MM.1S (cell line): ENCODE measurements around the gene SMC1B.

Source experiments
- DNase-seq: peaks from one replicate; pipeline ENCODE4 v3.0.0-alpha.2; 2015
- H2AFZ ChIP-seq: fragments of 300-600 bp; sonication (generic); 2 replicates; pipeline ENCODE4 v1.6.0; 2016; ENCODE audit warnings: antibody characterized with exemption, low read length
- H3F3A ChIP-seq: fragments of 300-600 bp; sonication (generic); 2 replicates; pipeline ENCODE4 v1.6.1; 2016; ENCODE audit warnings: mild to moderate bottlenecking, antibody characterized with exemption, low read length, moderate library complexity, mixed read lengths; ENCODE audit not compliant: insufficient read depth
- H3K27ac ChIP-seq: fragments of 300-600 bp; sonication (generic); 2 replicates; pipeline ENCODE4 v1.5.1; 2016; ENCODE audit warnings: mild to moderate bottlenecking, low read length
- H3K27me3 ChIP-seq: fragments of 300-600 bp; sonication (generic); replicated peaks from 2 replicates; pipeline ENCODE4 v1.6.0; 2016; ENCODE audit warnings: low read length; ENCODE audit not compliant: insufficient read depth
- H3K36me3 ChIP-seq: fragments of 300-600 bp; sonication (generic); replicated peaks from 2 replicates; pipeline ENCODE4 v1.6.1; 2016; ENCODE audit warnings: mild to moderate bottlenecking, low read length, mixed read lengths; ENCODE audit not compliant: insufficient read depth
- H3K4me1 ChIP-seq: fragments of 300-600 bp; sonication (generic); 2 replicates; pipeline ENCODE4 v1.6.1; 2016; ENCODE audit warnings: low read length, mixed read lengths
- H3K4me2 ChIP-seq: fragments of 300-600 bp; sonication (generic); 2 replicates; pipeline ENCODE4 v1.6.0; 2016; ENCODE audit warnings: low read depth, low read length
- H3K4me3 ChIP-seq: fragments of 300-600 bp; sonication (generic); 2 replicates; pipeline ENCODE4 v1.5.1; 2016; ENCODE audit warnings: low read length, mixed read lengths
- H3K79me2 ChIP-seq: fragments of 300-600 bp; sonication (generic); 2 replicates; pipeline ENCODE4 v1.6.1; 2016; ENCODE audit warnings: mixed run types, low read length, mixed read lengths
- H3K9ac ChIP-seq: fragments of 300-600 bp; sonication (generic); 2 replicates; pipeline ENCODE4 v1.6.1; 2016; ENCODE audit warnings: low read length, mixed read lengths
- H3K9me2 ChIP-seq: fragments of 300-600 bp; sonication (generic); replicated peaks from 2 replicates; pipeline ENCODE4 v1.6.1; 2016; ENCODE audit warnings: mild to moderate bottlenecking, low read length, mixed read lengths; ENCODE audit not compliant: insufficient read depth
- H3K9me3 ChIP-seq: fragments of 300-600 bp; sonication (generic); replicated peaks from 2 replicates; pipeline ENCODE4 v1.6.1; 2016; ENCODE audit warnings: mild to moderate bottlenecking, low read length, mixed read lengths; ENCODE audit not compliant: insufficient read depth
- H4K20me1 ChIP-seq: fragments of 300-600 bp; sonication (generic); 2 replicates; pipeline ENCODE4 v1.6.1; 2016; ENCODE audit warnings: mild to moderate bottlenecking, low read length, moderate library complexity, mixed read lengths; ENCODE audit not compliant: insufficient read depth
- CTCF ChIP-seq: fragments of 300-600 bp; sonication (generic); IDR thresholded peaks from 2 replicates; pipeline ENCODE4 v1.5.1; 2016; ENCODE audit warnings: antibody characterized with exemption, low read length, mixed read lengths
- EZH2 ChIP-seq: fragments of 300-600 bp; sonication (generic); optimal IDR thresholded peaks from 2 replicates; pipeline ENCODE3; 2017; ENCODE audit warnings: low read depth, mild to moderate bottlenecking, antibody characterized with exemption, low read length, mixed read lengths
- EZH2phosphoT487 ChIP-seq: fragments of 300-600 bp; sonication (generic); IDR thresholded peaks from 2 replicates; pipeline ENCODE4 v1.6.1; 2018; ENCODE audit warnings: antibody characterized with exemption, low read length

The SMC1B gene

GRCh38 chr22:45338795-45339194 lies 74.6 kb downstream of the SMC1B start:
- Histone ChIP-seq H3K4me2 (no peak overlapping the region), H3K27ac (no peak overlapping the region)

GRCh38 chr22:45337536-45337935 lies 75.9 kb downstream of the SMC1B start:
- H3K27ac ChIP-seq, result no peak overlapping the region
- H3K9me2 ChIP-seq, result no peaks in the 10 kb centered on the region
- H3K9ac ChIP-seq, result no peak overlapping the region
- no peaks in the 10 kb centered on the region for H3K27me3 ChIP-seq
- no peak overlapping the region for H3K4me3 ChIP-seq
- no peaks in the 10 kb centered on the region for H3F3A ChIP-seq
- H2AFZ ChIP-seq, result no peak overlapping the region
- no peak overlapping the region for H3K4me2 ChIP-seq
- H3K79me2 ChIP-seq, result no peaks in the 10 kb centered on the region
- H3K9me3 ChIP-seq, result no peaks in the 10 kb centered on the region
- no peak for DNase-seq
- H4K20me1 ChIP-seq, result no peaks in the 10 kb centered on the region
- no peaks in the 10 kb centered on the region for H3K4me1 ChIP-seq
- TF ChIP-seq CTCF, result no peak
- no peak for TF ChIP-seq EZH2
- peaks cover 3% of the 10 kb centered on the region; the same call in 1 of the 2 replicates for H3K36me3 ChIP-seq

More at GRCh38 chr22:45338795-45339194, 74.6 kb downstream of the SMC1B start:
- H3K9me2 ChIP-seq, result no peaks in the 10 kb centered on the region
- H4K20me1 ChIP-seq, result no peaks in the 10 kb centered on the region
- H3K27me3 ChIP-seq, result no peaks in the 10 kb centered on the region
- H3F3A ChIP-seq, result no peaks in the 10 kb centered on the region
- DNase-seq, result no peak
- no peaks in the 10 kb centered on the region for H3K79me2 ChIP-seq
- H3K9ac ChIP-seq, result no peak overlapping the region
- no peaks in the 10 kb centered on the region for H3K9me3 ChIP-seq
- TF ChIP-seq EZH2 (no peak), CTCF (no peak), EZH2phosphoT487 (no peak)
- H3K36me3 ChIP-seq, result peaks cover 3% of the 10 kb centered on the region; the same call in 1 of the 2 replicates
- H3K4me3 ChIP-seq, result no peak overlapping the region
- no peaks in the 10 kb centered on the region for H3K4me1 ChIP-seq
- H2AFZ ChIP-seq, result no peak overlapping the region

GRCh38 chr22:45336971-45337431 lies 76.4 kb downstream of the SMC1B start:
- H3K79me2 ChIP-seq, result no peaks in the 10 kb centered on the region
- no peak overlapping the region for H2AFZ ChIP-seq
- TF ChIP-seq CTCF (no peak), EZH2phosphoT487 (no peak), EZH2 (no peak)
- no peak overlapping the region for H3K4me3 ChIP-seq
- H3K9me2 ChIP-seq, result no peaks in the 10 kb centered on the region
- H3K4me1 ChIP-seq, result no peaks in the 10 kb centered on the region
- no peak overlapping the region for H3K9ac ChIP-seq
- H3K27ac ChIP-seq, result no peak overlapping the region
- no peaks in the 10 kb centered on the region for H3K9me3 ChIP-seq
- peaks cover 3% of the 10 kb centered on the region; the same call in 1 of the 2 replicates for H3K36me3 ChIP-seq
- no peaks in the 10 kb centered on the region for H4K20me1 ChIP-seq
- DNase-seq, result no peak
- no peaks in the 10 kb centered on the region for H3K27me3 ChIP-seq
- no peak overlapping the region for H3K4me2 ChIP-seq
- no peaks in the 10 kb centered on the region for H3F3A ChIP-seq
